A549 (cell line): ENCODE results near the gene GSTM1. TPM values are rescaled to one million over a fixed set of nuclear protein-coding genes. Genes with fewer than 3 reads are reported as not detected.

ENCODE experiments used
- ATAC-seq, 2 experiments: fragments of 200-7000 bp in 1 of 2; fragments of >200 bp in 1 of 2; cut with Nextera tagmentation in 1 of 2; cut with Tn5 transposase in 1 of 2; 3 replicates each; pipeline versions ENCODE4 v1.8.0 to v1.9.1; 2018 to 2020; ENCODE audit warnings: mild to moderate bottlenecking in 1 of 2, moderate library complexity in 1 of 2
- CTCF ChIA-PET: fragments of 300-600 bp; sonication (Branson Sonifier 250); formaldehyde crosslinking; extraction: SDS; loops from one replicate; lab custom pipeline; 2021; ENCODE audit warnings: antibody characterized with exemption, inconsistent platforms; lab: Yijun Ruan, JAX
- POLR2A ChIA-PET: fragments of 350-600 bp; formaldehyde crosslinking; extraction: SDS; loops from one replicate; lab custom pipeline; 2021; ENCODE audit warnings: antibody characterized with exemption, inconsistent platforms; lab: Yijun Ruan, JAX
- DNase-seq, 2 experiments: peaks; one replicate each; pipeline versions ENCODE4 v3.0.0 to v3.0.0-alpha.2; 2011 to 2016; ENCODE audit warnings: low read depth in 1 of 2, low spot score in 1 of 2
- FAIRE-seq: peaks from 2 replicates; lab custom pipeline; 2011; peaks lifted over from hg19 to GRCh38; lab: Jason Lieb, UNC
- H3K27ac ChIP-seq, 2 experiments: fragments of >200 bp; sonication (Bioruptor Twin); formaldehyde crosslinking; 3 replicates each; pipeline ENCODE4 v1.5.1; 2016 to 2017
- H3K4me1 ChIP-seq: fragments of >200 bp; sonication (Bioruptor Twin); formaldehyde crosslinking; 3 replicates; pipeline ENCODE4 v1.6.1; 2016
- H3K4me2 ChIP-seq: fragments of >200 bp; sonication (Bioruptor Twin); formaldehyde crosslinking; 3 replicates; pipeline ENCODE4 v1.6.1; 2016
- H3K4me3 ChIP-seq: fragments of >200 bp; sonication (Bioruptor Twin); formaldehyde crosslinking; 3 replicates; pipeline ENCODE4 v1.5.1; 2016
- H3K9me3 ChIP-seq: fragments of >200 bp; sonication (Bioruptor Twin); formaldehyde crosslinking; 3 replicates; pipeline ENCODE4 v1.6.1; 2016
- BHLHE40 ChIP-seq: IDR thresholded peaks from 2 replicates; pipeline ENCODE4 v1.6.1; 2012; ENCODE audit warnings: low read depth, low read length, inconsistent platforms
- CHD2 ChIP-seq: fragments of 150-350 bp; IDR thresholded peaks from 2 replicates; pipeline ENCODE4 v1.6.1; 2014; ENCODE audit warnings: low read length; ENCODE audit not compliant: partially characterized antibody
- EHMT2 ChIP-seq: fragments of 200-600 bp; sonication (generic); IDR thresholded peaks from 2 replicates; pipeline ENCODE4 v1.6.1; 2016; ENCODE audit warnings: antibody characterized with exemption, low read depth, mild to moderate bottlenecking, moderate library complexity
- ELK1 ChIP-seq: fragments of 150-350 bp; IDR thresholded peaks from 2 replicates; pipeline ENCODE4 v1.6.1; 2014; ENCODE audit warnings: low read depth, mild to moderate bottlenecking, low read length
- EP300 ChIP-seq, 2 experiments: fragments of >200 bp; sonication (Bioruptor Twin); formaldehyde crosslinking; IDR thresholded peaks; 2 replicates in 1 of 2; 3 replicates in 1 of 2; pipeline ENCODE4 v1.6.1; 2016 to 2017
- GATA3 ChIP-seq: IDR thresholded peaks from 2 replicates; pipeline ENCODE4 v1.6.1; 2012; ENCODE audit warnings: borderline replicate concordance
- HDAC2 ChIP-seq: fragments of 200-600 bp; sonication (generic); IDR thresholded peaks from 2 replicates; pipeline ENCODE4 v1.6.1; 2016
- HOXB5 ChIP-seq: fragments of 250-450 bp; sonication (Bioruptor Pico); IDR thresholded peaks from 2 replicates; pipeline ENCODE4 v1.5.0; 2020; ENCODE audit warnings: mild to moderate bottlenecking, moderate library complexity
- JUNB ChIP-seq: fragments of >200 bp; sonication (Bioruptor Twin); formaldehyde crosslinking; IDR thresholded peaks from 2 replicates; pipeline ENCODE4 v1.6.1; 2016
- KDM1A ChIP-seq: fragments of 200-600 bp; sonication (generic); IDR thresholded peaks from 2 replicates; pipeline ENCODE4 v1.6.1; 2016; ENCODE audit warnings: low read depth, mild to moderate bottlenecking
- KDM5A ChIP-seq: fragments of 200-600 bp; sonication (generic); IDR thresholded peaks from 2 replicates; pipeline ENCODE4 v1.6.1; 2016; ENCODE audit warnings: antibody characterized with exemption, mild to moderate bottlenecking
- MAFK ChIP-seq: fragments of 450-650 bp; IDR thresholded peaks from 2 replicates; pipeline ENCODE4 v1.6.1; 2014; ENCODE audit not compliant: partially characterized antibody
- MAX ChIP-seq: IDR thresholded peaks from 2 replicates; pipeline ENCODE4 v1.6.1; 2012
- PBX3 ChIP-seq: IDR thresholded peaks from 2 replicates; pipeline ENCODE4 v1.6.1; 2012
- RARB ChIP-seq: fragments of 250-450 bp; sonication (Bioruptor Pico); IDR thresholded peaks from 2 replicates; pipeline ENCODE4 v1.8.0; 2021; ENCODE audit warnings: mild to moderate bottlenecking, moderate library complexity
- RFX5 ChIP-seq: fragments of 450-650 bp; IDR thresholded peaks from 2 replicates; pipeline ENCODE4 v1.7.1; 2014; ENCODE audit warnings: antibody characterized with exemption, mild to moderate bottlenecking, moderate library complexity
- RNF2 ChIP-seq: fragments of 200-600 bp; sonication (generic); IDR thresholded peaks from 2 replicates; pipeline ENCODE4 v1.6.1; 2016; ENCODE audit warnings: low read depth, mild to moderate bottlenecking, antibody characterized with exemption, moderate library complexity, borderline replicate concordance
- USF2 ChIP-seq: fragments of 450-650 bp; IDR thresholded peaks from 2 replicates; pipeline ENCODE4 v1.6.1; 2014; ENCODE audit warnings: antibody characterized with exemption
- ZC3H11A ChIP-seq: fragments of 450-650 bp; IDR thresholded peaks from 2 replicates; pipeline ENCODE4 v1.6.1; 2014; ENCODE audit warnings: antibody characterized with exemption, mild to moderate bottlenecking
- WGBS: methylation state at CpG from one replicate; pipeline ENCODE4 v1.1.6; 2017; ENCODE audit errors: missing lambda C conversion rate; 5-methylcytosine and 5-hydroxymethylcytosine counted together
- polyA minus RNA-seq: library from RNA; depleted of rRNA, polyadenylated mRNA; stranded (reverse); fragments of >200 nt; gene quantifications from 2 replicates; pipeline ENCODE4 v1.2.3, GENCODE V29; 2011; rRNA and poly(A)+ RNA removed
- polyA plus RNA-seq, 4 experiments: library from polyadenylated mRNA; depleted of rRNA in 3 of 4; stranded (reverse); fragments of >200 nt; fragmentation: RNase III in 1 of 4; extraction: RNeasy Plus Mini Kit Qiagen cat#74134 plus additional on column Dnase treatment in 1 of 4; gene quantifications; 2 replicates in 3 of 4; 3 replicates in 1 of 4; pipeline ENCODE4 v1.2.3, GENCODE V29; 2011 to 2017
- TF ChIP-seq, protein P1 (sequence below): fragments of 250-450 bp; sonication (Bioruptor Pico); IDR thresholded peaks from 2 replicates; pipeline ENCODE4 v1.5.0; 2021; ENCODE audit warnings: mild to moderate bottlenecking, moderate library complexity, borderline replicate concordance

GSTM1 gene
- polyA plus RNA-seq (2011; rRNA removed) (0.22 TPM in 1 of 2 replicates, not detected in the other), polyA plus RNA-seq (2017; fragmentation: RNase III; extraction: RNeasy Plus Mini Kit Qiagen cat#74134 plus additional on column Dnase treatment) (not detected in 3 replicates), polyA minus RNA-seq (0.49 TPM in 1 of 2 replicates, not detected in the other)
- polyA plus RNA-seq (2012; cell fraction: cytosol; rRNA removed): not detected in 2 replicates
- not detected in 2 replicates for polyA plus RNA-seq (2012; cell fraction: nucleus; rRNA removed)

DNA sequence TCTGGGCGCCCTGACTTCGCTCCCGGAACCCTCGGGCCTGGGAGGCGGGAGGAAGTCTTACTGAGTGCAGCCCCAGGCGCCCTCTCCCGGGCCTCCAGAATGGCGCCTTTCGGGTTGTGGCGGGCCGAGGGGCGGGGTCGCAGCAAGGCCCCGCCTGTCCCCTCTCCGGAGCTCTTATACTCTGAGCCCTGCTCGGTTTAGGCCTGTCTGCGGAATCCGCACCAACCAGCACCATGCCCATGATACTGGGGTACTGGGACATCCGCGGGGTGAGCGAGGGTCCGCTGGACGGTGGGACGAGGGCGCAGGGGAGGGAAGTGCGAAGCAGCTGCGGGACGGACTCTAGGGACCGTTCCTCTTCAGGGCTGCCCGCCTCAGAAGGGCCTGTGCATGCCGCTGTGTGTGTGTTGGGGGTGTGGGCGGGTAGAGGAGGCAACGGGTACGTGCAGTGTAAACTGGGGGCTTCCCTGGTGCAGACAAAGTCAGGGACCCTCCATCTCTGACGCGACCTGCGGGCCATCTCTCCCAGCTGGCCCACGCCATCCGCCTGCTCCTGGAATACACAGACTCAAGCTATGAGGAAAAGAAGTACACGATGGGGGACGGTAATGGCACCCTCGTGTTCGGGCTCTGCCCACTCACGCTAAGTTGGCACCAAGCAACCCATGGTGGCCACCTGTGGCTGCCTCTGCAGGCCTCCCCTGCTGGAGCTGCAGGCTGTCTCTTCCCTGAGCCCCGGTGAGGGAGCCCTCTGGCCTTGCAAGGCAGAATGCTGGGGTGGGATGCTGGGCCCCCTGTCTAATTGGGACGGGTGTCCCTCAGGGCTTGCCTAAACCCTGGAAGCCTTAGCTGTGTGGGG is at the start of gene GSTM1:
Gene GSTM1 (plus strand): TSS at position 177 of the 859 bp plus-strand sequence. CDS start 57 bp downstream, at position 234.
- Histone ChIP-seq H3K27ac (no peak within 1 kb of the TSS), H3K4me2 (no peak within 1 kb of the TSS), H3K4me1 (no peaks in the 10 kb centered on the region), H3K9me3 (no peaks in the 10 kb centered on the region), H3K4me3 (no peak within 1 kb of the TSS)
- ChIA-PET CTCF (no interaction called here), POLR2A (no interaction called here)
- no CpG with 5 or more reads among the region's 46 CpGs for WGBS
- no peak for TF ChIP-seq RNF2
- TF ChIP-seq KDM5A: no peak
- TF ChIP-seq ZC3H11A: no peak
- no peak for TF ChIP-seq KDM1A
- no peak for TF ChIP-seq RFX5
- TF ChIP-seq MAFK: no peak
- TF ChIP-seq MAX: no peak
- TF ChIP-seq HOXB5 (CRISPR knock-in tag): no peak
- no peak for TF ChIP-seq CHD2
- no peak for TF ChIP-seq EHMT2
- no peak for TF ChIP-seq PBX3
- no peak for TF ChIP-seq EP300 (IDR thresholded peaks at IDR 0.05)
- no peak for TF ChIP-seq JUNB
- no peak for TF ChIP-seq HDAC2
- TF ChIP-seq USF2: no peak
- no peak for TF ChIP-seq ELK1
- no peak for TF ChIP-seq GATA3
- no peak for TF ChIP-seq RARB (CRISPR knock-in tag)
- TF ChIP-seq, protein P1, sequence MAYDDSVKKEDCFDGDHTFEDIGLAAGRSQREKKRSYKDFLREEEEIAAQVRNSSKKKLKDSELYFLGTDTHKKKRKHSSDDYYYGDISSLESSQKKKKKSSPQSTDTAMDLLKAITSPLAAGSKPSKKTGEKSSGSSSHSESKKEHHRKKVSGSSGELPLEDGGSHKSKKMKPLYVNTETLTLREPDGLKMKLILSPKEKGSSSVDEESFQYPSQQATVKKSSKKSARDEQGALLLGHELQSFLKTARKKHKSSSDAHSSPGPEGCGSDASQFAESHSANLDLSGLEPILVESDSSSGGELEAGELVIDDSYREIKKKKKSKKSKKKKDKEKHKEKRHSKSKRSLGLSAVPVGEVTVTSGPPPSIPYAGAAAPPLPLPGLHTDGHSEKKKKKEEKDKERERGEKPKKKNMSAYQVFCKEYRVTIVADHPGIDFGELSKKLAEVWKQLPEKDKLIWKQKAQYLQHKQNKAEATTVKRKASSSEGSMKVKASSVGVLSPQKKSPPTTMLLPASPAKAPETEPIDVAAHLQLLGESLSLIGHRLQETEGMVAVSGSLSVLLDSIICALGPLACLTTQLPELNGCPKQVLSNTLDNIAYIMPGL (CRISPR knock-in tag): no peak
- TF ChIP-seq BHLHE40: no peak
- ATAC-seq: no peak
- FAIRE-seq: no peak
- no peak for DNase-seq
